Left renal pelvis (tissue), 4 donors: Measurements from ENCODE around the gene UBXN11. TPM values are rescaled to one million over a fixed set of nuclear protein-coding genes. Genes with fewer than 3 reads are reported as not detected.
A peak's percentile ranks its signal among the peaks of the same experiment; 100 is the strongest.
"Not testable (repeated sequence)": the region's sequence is repeated elsewhere in the genome, so short reads cannot be mapped to it uniquely, and the experiment has no call there.

Experiments used
- DNase-seq, 4 donors: peaks; one replicate each; pipeline ENCODE4 v3.0.0-alpha.2; 2013; ENCODE audit warnings: low read depth in 4 of 4, low spot score in 3 of 4
- polyA plus RNA-seq, 4 donors: library from polyadenylated mRNA; unstranded; fragments of 120-200 nt; gene quantifications; one replicate each; pipeline ENCODE4 v1.2.1, GENCODE V29; 2013; ENCODE audit not compliant: insufficient read length in 4 of 4

The UBXN11 gene
- polyA plus RNA-seq, 4 donors = 18.8 to 56.9 (median 33.7) TPM

DNA sequence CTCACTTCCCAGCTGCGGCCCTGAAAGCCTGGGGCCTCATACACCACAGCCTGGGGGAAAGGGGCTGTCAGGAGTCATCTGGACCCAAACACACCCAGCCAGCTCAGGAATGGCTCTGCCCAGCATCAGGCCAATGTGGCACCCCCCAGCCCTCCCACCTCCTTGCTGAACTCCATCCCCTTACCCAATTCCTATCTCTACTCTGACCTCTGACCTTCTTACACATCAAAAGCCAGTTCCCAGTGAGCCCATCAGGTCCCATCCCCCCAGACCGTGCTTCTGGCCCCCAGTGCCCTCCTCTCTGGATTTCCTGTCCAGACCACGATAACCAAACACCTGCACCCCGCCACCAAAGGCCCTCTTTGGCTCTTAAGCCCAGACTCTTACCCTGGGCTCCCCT, 31.2 kb upstream of the UBXN11 start:
- DNase-seq = no peak

DNA sequence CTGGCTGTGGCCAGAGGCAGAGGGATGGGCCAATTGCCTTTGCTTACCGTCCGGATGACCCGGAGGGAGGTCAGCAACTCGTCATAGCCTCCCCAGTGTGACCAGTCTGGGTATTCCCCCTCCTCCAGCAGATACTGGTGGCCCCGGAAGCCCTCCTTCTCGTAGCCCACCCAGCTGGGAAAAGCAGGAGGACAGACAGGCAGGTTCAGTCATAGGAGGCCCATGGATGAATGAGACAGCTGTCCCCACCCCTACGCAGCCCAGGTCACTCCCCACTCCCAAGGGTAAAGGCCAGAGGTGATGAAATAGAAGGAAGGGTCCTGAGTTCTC, 30.7 kb upstream of the UBXN11 start:
- no peak for DNase-seq

DNA sequence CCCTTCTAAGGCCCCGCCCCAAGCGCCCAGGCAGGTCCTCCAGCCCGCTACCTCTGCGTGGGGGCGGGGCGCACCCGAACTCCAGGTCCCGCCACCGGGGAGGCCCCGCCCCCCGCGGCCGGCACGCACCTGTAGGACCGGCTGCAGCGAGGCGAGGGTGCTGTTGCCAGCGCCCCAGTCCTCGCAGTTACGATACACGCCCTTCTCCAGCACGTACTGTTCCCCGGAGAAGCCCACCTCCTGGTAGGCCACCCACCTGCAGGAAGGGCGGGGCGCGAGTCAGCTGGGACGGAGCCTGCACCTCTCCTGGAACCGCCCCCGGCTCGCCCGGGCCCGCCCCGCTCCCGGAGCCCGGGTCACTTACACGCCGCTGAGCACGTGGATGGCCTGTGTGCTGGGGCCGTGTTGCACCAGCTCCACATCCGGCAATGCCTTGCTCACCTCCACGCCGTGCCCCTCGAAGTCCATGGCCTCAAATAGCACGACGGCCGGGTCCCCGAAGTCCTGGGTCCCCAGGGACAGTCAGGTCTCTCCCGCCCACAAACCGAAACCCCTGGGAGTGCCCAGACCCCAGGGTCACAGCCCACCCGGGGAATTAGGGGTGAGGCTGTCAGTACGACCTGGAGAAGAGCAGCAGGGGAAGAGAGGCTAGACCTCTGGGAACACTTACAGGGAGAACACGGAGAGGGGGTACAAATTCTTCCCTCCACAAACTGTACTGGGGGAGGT, 30.2 kb upstream of the UBXN11 start:
- DNase-seq = peak in 2 of 4 donors; percentile 35 to 39

DNA sequence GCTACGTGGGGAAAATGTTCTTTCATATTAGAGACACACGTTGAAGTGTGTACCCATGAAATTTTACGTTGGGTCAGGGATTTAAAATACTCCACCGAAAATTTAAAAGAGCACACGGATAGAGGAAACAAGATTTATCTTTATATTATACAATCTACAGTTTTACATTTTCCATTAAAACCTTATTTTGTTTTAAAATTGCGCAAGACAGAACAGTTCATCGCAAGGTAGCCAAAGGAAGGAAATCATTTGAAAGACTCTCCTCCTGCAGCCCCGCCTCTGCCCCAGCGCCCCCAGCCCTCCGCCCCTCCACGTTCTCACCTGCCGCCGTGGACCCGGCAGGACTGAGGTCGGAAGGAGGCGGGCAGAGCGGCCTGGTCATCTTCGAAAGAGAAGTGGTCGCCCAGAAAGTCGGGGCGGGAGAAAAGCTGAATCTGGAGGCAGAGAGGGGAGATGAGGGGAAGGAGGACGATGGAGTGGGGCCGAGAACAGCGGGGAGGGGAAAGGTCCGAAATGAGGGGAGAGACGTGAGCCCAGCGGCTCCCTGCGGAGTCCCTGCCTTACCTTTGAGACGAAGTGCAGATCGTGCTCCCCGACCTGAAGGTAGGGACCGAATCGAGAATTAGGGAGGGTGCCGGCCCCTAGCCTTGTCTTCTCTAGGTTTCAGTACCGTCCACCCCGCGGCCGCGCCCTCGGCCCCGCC, 29.5 kb upstream of the UBXN11 start:
- no peak for DNase-seq

DNA sequence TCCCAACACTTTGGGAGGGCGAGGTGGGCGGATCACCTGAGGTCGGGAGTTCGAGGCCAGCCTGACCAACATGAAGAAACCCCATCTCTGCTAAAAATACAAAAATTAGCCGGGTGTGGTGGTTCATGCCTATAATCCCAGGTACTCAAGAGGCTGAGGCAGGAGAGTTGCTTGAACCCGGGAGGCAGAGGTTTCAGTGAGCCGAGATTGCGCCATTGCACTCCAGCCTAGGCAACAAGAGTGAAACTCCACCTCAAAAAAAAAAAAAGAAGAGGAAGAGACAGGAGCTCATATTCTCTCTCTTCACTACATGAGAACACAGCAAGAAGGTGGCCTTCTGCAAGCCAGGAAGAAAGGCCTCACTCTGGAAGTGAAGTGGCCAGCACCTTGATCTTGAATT, 26.9 kb upstream of the UBXN11 start:
- DNase-seq = not testable (repeated sequence)

DNA sequence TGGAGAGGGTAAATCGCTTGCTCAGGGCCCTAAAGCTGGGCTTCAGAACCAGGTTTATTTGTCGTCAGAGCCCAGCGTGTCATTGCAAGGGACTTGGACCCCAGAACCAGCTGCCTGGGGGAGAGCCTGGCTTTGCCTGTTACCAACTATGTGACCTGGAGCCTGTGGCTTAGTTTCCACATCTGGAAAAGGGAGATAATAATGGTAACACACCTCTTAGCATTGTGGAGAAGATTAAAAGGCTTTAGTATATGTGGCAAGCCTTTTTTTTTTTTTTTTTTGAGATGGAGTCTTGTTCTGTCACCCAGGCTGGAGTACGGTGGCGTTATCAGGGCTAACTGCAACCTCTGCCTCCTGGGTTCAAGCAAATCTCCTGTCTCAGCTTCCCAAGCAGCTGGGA, 23.8 kb upstream of the UBXN11 start:
- DNase-seq = no peak

DNA sequence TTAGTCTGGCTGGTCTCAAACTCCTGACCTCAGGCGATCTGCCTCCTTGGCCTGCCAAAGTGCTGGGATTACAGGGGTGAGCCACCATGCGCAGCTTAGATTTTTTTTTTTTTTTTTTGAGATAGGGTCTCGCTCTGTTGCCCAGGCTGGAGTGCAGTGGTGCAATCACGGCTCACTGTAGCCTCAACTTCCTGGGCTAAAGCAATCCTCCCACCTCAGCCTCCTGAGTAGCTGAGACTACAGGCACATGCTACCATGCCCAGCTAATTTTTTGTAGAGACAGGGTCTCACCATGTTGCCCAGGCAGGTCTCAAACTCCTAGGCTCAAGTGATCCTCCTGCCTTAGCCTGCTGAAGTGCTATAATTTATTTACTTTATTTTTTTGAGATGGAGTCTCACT, 22.9 kb upstream of the UBXN11 start:
- DNase-seq = not testable (repeated sequence)

DNA sequence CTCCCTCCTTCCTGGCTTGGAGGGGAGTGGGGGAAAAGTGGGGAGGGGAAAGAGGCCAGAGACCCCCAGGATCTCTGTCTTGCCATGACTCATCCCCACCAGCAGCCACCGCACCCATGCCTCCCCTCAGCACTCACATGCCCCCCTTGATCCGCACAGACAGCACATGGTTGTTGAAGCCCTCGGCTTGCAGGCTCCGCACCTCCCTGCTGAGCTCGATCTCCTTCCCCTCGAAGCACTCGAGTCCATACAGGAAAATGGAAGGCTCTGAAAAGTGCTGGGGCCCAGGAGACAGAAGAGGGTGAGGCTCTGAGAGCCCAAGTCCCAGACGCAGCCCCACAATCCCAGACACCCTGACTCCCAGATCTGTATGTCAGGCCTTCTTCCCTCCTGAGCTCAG, 22.2 kb upstream of the UBXN11 start:
- DNase-seq = no peak

DNA sequence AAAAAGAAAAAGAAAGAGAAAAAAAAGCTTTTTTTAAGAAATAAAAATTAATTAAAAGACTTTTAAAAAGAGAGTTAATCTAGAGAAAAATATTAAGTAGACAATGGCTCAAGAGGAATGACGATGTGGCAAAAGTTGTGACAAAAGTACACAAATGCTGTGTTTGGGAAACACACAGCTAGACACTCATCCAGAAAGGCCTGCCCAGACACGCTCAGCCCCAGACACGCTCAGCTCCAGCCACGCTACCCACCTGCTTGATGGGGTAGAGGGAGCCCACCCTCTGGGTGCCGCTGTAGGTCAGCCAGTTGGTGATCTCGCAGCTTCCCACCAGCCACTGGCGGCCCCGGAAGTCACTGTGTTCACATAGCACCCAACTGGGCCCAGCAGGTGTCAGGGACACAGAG, 21.5 kb upstream of the UBXN11 start:
- no peak for DNase-seq

DNA sequence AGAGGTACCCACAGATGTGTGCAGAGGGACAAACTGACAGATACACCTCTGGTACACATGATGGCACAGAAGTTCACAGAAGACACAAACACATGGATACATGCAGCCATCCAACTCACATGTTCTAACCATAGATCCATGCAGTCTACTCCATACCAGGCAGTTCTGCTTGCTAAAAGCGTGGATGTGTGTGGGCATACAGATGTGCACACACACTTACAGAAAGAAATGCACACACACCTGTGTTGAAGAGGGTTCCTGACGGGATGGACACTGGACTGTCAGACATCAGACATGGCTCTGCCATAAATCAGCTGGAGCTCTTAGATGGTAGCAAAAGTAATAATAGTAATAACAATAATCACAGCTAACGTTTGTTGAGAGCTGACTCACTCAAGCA, 18.1 kb upstream of the UBXN11 start:
- DNase-seq = no peak

DNA sequence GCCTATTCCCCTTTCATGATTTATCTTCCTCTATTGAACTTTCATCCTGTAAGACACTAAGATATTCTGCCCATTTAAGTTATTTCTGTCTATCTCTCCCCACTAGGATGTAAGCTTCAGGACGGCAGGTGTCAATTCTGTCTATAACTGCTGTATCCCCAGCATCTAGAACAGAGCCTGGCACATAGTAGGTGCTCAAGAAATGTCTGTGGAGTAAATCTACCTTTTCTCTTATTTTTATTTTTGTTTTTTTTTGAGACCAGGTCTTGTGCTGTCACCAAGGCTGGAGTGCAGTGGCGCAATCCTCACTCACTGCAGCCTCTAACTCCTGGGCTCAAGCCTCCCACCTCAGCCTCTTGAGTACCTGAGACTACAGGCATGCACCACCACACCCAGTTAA, 16.9 kb upstream of the UBXN11 start:
- no peak for DNase-seq

DNA sequence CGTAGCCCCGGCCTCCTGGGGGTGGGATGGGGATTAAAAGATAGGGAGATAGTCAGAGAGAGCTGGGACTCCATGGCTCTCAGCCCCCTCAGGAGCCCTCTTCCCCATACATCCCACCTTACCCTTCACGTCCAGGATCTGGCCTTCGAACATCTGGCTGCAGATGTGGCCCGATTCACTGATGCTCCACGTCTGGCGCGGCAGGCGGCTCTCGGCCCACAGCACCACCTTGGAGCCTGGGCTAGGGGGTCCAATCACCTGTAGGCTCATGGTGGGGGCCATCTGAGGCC, 15.6 kb upstream of the UBXN11 start:
- DNase-seq = no peak

DNA sequence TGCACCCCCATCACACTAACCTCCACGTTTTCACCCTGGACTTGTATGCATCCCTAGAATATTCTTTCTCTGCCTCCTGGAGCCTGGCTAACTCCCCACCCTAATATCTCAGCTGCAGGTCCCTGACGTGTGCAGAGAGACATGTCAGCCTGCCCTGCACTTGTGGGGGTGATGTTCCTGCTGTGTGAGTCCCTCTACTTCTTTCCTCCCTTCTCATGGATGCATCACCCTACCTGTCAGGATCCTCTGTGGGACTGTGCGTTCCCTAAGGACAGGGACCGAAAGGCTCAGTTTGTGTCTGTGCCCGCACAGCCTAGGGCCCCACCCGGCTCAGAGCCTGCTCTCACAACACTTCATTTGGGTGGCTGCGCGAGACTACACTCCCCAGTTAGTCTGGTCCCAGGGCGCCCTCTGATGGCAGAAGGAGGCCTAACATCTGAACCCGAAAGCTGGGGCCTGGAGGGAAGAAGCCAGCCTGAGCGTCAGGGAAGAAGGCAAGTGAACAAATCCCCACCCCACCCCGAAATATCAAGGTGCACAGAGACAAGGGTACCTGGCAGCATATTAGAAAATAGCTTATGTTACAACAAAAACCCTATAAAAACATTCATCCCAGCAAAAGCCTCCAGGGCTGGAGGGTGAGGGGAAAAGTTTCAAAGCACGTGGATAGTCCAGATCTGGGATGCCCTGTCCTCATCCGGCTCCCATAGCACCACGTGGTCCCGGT, 15.0 kb upstream of the UBXN11 start:
- peak; percentile 35 to 67 (median 64) for DNase-seq

DNA sequence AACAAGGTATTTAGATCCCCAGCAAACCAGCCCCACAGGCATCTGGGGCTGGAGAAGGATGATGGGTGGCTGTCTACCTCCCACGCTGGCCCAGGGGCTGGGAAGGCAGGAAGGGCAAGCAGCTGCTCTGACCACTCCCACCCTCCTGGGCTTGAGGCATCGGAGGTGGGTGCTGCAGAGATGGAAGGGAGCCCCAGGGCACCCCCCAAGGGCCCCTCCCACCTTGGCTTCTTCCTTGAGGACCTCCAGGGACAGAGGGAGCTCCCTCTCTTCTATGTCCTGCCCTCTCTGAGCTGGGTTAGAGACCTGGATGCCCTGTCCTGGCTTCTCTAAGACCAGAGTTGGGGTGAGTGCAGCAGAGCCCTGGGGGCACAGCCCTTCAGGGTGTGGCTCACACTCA, 14.5 kb upstream of the UBXN11 start:
- DNase-seq = no peak

DNA sequence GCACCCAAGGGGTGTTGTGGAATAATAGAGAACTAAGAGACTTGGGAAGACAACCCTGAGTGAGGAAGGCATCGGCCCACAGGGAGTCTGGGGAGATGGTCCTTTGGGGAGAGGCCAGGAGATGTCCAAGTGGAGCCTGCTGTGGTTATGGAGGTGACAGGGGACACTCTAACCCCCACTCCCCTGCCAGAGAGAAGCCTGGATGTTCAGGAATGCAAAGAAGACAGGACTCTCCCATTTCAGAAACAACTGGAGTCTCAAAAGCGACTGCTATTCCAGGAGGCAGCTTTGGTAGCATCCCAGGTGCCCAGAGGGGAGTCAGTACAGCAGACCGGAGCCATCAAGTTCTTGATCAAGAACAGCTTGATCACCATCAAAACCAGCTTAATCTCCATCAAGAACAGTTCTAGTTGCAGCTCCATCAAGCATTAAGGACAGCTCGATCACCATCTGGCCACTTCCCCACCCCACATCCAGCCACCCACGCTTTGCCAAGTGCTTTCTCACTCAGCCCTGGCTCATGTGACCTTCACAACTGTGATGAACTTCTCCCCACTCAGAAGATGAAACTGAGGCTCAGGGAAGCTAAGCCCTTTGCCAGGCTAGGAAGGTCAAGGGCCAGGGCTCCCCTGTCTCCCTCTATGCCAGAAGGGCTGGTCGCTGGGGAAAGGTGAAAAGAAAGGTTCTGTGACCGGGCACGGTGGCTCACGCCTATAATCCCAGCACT, 12.1 kb upstream of the UBXN11 start:
- no peak for DNase-seq

DNA sequence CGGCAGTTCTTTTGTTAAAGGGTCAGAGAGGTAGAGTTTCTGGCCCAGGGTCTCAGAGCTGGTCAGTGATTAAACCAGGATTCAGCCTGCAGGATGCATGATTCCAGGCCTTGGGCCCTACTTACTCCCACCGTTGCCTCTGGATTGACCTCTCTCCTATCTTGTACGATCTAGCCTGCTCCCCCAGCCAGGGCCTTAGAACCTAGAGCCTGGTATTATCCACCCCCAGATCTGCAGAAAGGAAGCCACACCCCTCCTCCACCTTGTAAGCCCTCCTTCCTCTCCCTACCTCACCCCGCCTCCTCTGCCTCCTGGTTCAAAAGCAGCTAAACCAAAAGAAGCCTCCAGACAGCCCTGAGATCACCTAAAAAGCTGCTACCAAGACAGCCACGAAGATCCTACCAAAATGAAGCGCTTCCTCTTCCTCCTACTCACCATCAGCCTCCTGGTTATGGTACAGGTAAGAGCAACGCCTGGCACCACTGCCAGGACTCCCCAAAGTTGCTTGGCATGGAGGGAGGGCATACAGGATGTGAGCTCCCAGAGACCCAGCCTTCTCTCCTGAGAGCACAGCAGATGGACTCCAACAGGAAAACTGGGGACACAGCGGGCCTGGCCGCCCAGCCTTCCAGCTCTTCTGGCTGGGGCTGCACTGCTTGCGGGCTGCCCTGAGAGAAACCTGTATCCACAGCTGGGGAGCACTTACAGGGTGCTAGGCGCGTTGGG, 11.3 kb upstream of the UBXN11 start, which contains the start of gene CD52:
CD52 (plus strand) TSS at position 347 of the 726 bp plus-strand sequence; CDS start at position 407, 60 bp downstream.
- DNase-seq = no peak

DNA sequence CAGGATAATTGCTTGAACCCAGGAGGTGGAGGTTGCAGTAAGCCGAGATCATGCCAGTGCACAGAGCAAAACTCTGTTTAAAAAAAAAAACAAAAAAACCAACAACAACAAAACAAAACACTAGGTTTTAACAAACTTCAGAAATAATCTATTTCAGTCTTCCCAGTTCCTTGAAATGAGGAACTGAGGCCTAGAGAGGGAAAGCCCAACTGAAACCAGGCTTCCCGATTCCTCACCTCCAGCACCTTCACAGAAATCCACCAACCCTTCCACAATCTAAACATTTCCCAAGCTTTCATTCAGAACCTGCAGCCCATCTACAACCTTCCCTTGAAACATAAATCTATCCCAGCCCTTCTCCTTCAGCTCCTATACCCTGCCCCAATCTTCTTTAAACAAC, 10.7 kb upstream of the UBXN11 start:
- DNase-seq = no peak

DNA sequence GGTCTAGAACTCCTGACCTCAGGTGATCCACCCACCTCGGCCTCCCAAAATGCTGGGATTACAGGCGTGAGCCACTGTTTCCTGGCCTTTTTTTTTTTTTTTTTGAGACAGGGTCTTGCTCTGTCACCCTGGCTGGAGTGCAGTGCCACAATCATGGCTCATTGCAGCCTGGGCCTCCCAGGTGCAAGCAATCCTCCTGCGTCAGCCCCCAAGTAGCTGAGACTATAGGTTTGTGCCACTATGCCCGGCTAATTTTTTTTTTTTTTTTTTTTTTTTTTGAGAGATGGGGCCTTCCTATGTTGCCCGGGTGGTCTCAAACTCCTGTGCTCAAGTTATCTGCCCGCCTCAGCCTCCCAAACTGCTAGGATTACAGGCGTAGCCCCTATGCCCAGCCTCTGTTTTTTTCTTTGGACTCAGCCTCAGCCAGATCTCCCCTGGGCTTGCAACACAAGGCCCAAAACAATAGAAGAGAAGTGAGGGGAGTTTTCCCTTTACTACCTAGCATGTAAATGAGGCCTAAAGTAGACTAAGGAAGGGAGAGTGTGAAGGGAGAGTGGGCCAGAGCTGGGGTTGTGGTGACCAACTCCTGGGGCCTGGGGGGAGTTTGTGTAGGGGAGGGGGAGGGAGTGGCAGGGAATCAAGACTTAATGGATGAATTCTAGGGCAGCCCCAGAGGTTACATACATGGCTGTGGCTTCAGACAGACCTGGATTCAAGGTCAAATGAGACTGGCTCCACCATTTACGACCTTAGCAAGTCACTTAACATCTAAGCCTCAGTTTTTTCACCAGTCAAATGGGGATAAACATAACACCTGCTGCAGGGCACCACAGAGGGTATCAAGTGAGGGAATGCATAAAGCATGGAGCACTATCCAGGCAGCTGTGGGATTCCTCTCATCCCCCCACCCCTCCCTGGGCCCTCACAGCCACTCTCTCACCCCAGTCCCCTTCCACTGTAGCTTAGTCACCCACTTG, 9.7 kb upstream of the UBXN11 start:
- DNase-seq = no peak

DNA sequence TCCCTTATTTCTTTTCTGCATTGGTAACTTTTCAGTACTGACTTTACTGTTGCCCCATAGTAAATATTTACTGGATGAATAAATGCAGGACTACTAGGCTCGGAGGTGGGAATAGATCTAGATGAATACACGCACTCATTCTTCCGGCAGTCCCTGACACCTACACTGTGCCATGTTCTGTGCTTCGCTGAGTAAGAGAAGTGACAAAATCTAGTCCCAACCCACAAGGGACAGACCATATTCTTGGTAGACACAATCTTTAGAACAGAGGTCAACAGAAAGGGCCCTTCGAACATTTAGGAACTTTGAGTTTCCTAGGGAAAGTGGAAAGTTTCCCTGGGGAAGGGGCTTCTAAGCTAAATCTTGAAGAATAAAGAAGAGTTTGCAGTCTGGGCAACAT, 8.1 kb upstream of the UBXN11 start:
- DNase-seq = no peak
